ENCODE results near the gene SLC38A3. TPM values are rescaled to one million over a fixed set of nuclear protein-coding genes. Genes with fewer than 3 reads are reported as not detected.

The SLC38A3 gene
- total RNA-seq, 4 donors from 2014 or later, result not detected

DNA sequence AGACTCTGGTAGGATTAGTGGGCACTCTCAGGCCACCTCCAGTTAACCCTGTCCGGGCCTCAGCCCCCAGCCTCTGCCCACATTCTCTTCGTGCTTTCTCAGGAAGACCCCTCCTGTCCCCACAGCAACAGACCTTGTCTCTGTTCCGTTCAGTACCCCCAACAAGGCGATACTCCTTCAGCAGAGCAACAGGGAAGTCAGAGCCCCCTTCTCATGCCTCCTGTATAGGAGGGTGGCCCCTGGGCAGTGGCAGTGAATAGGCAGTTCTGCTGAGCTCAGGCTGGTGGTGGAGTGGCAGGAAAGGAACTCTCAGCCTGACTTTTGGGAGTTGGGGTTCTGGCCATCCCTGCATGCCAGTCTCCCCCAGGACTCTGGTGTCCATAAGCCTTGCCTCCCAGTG lies 64.4 kb downstream of the SLC38A3 start:
- TF ChIP-seq POLR2A (IDR thresholded peaks at IDR 0.05), result no peak
- TF ChIP-seq, protein P1, sequence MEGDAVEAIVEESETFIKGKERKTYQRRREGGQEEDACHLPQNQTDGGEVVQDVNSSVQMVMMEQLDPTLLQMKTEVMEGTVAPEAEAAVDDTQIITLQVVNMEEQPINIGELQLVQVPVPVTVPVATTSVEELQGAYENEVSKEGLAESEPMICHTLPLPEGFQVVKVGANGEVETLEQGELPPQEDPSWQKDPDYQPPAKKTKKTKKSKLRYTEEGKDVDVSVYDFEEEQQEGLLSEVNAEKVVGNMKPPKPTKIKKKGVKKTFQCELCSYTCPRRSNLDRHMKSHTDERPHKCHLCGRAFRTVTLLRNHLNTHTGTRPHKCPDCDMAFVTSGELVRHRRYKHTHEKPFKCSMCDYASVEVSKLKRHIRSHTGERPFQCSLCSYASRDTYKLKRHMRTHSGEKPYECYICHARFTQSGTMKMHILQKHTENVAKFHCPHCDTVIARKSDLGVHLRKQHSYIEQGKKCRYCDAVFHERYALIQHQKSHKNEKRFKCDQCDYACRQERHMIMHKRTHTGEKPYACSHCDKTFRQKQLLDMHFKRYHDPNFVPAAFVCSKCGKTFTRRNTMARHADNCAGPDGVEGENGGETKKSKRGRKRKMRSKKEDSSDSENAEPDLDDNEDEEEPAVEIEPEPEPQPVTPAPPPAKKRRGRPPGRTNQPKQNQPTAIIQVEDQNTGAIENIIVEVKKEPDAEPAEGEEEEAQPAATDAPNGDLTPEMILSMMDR (IDR thresholded peaks at IDR 0.05), result no peak
- 43 to 45% methylated on average over 3 to 4 of the region's 4 CpGs for whole genome bisulfite sequencing, 2 donors
- intact Hi-C loops (cut with DNase I), result no loop called here
- Histone ChIP-seq H3K4me3 (peak overlapping the region in 3 of 4 donors; percentile 16 to 59 (median 31)), H3K9me3 (no peaks in the 10 kb centered on the region), H3K27ac (peak overlapping the region; percentile 50 to 90 (median 84)), H3K36me3 (no peaks in the 10 kb centered on the region), H3K4me1 (peaks cover 22 to 95% (median 69%) of the 10 kb centered on the region in 3 donors), H3K27me3 (peaks cover 0 to 13% (median 2%) of the 10 kb centered on the region in 4 donors)
- DNase-seq, result no peak

DNA sequence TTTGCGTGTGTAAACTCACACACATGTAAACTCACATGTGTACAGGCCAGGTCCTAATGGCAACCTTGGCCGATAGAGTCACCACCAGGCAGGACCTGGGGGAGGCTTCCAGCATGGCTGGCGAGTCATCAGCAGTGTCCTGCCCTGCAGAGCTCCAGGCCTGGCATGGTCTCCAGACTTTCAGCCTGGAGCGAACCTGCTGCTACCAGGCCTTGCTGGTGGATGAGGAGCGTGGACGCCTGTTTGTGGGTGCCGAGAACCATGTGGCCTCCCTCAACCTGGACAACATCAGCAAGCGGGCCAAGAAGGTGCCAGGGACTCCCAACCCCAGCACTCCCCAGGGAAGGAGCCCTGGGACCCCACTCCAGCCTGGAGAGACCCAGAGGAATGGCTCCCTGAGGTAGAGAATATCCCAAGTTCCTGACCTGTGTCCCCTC lies 64.9 kb downstream of the SLC38A3 start:
- Histone ChIP-seq H3K27me3 (peaks cover 0 to 18% (median 2%) of the 10 kb centered on the region in 4 donors), H3K36me3 (no peaks in the 10 kb centered on the region), H3K27ac (peak overlapping the region; percentile 50 to 90 (median 84)), H3K4me1 (peaks cover 22 to 95% (median 67%) of the 10 kb centered on the region in 3 donors), H3K9me3 (no peaks in the 10 kb centered on the region), H3K4me3 (peak overlapping the region in 3 of 4 donors; percentile 16 to 59 (median 31))
- intact Hi-C loops (cut with DNase I), result loop anchor here (5.0 to 10.0 kb wide), 2 partner anchors 55 to 78 kb away; partner anchors contain the start of genes GNAT1, HYAL2 and TUSC2
- no peak for TF ChIP-seq POLR2A (IDR thresholded peaks at IDR 0.05)
- TF ChIP-seq, protein P1 (IDR thresholded peaks at IDR 0.05), result no peak
- 80 to 92% methylated on average over 1 to 5 of the region's 8 CpGs for WGBS, 2 donors
- no peak for DNase-seq

DNA sequence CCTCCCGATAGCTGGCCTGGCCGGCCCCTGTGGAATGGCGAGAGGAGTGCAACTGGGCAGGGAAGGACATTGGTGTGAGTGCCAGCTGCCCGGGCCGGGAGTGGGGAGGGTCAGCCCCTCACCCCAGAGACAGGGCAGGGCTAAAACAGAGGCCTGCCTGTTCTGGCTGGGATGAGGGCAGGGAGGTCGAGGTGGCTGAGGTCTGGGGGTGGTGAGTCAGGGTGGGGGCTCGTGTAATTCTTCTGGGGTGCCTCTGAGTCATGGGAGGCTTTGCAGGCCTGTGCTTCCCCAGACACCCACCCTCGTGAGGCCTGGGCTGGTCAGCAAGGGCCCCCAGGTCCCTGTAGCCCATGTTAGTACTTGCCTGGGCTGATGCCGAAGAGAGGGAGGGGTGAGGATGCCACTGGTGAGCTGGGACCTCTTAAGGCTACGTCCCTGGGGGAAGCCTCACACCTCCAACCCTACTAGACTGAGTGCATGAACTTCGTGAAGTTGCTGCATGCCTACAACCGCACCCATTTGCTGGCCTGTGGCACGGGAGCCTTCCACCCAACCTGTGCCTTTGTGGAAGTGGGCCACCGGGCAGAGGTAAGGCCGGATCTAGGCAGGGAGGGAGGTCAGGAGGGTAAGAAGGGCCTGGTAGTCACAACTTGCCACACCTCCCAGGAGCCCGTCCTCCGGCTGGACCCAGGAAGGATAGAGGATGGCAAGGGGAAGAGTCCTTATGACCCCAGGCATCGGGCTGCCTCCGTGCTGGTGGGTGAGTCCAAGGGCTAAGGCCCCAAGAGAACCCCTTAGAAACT lies 65.6 kb downstream of the SLC38A3 start:
- TF ChIP-seq POLR2A (IDR thresholded peaks at IDR 0.05), result no peak
- TF ChIP-seq, protein P1 (IDR thresholded peaks at IDR 0.05), result no peak
- no peak overlapping the region for H3K4me3 ChIP-seq
- H3K27me3 ChIP-seq, result peaks cover 0 to 25% (median 3%) of the 10 kb centered on the region in 4 donors
- intact Hi-C loops (cut with DNase I), result loop anchor here (5.0 to 10.0 kb wide), 2 partner anchors 54 to 78 kb away; partner anchors contain the start of genes GNAT1, HYAL2 and TUSC2
- peak overlapping the region in 3 of 4 donors; percentile 19 to 90 (median 88) for H3K27ac ChIP-seq
- H3K36me3 ChIP-seq, result no peaks in the 10 kb centered on the region
- no peak for DNase-seq
- H3K9me3 ChIP-seq, result no peaks in the 10 kb centered on the region
- H3K4me1 ChIP-seq, result peaks cover 22 to 95% (median 64%) of the 10 kb centered on the region in 3 donors
- 84 to 93% methylated on average over 9 of the region's 19 CpGs for WGBS, 2 donors

Small RNA genes within 50 kb of the gene (small RNA-seq; reads per million reads assigned to genes)
- gene MIR566, result 0 reads per million in 4 donors
- gene MIR5787, result 0 to 0.07 (median 0) reads per million in 4 donors

Other genes with a start within 250 kb of the SLC38A3 start
- gene RBM5, start 116.4 kb upstream of the SLC38A3 start, total RNA-seq, result 100 to 1,000 TPM in 2 of 4 donors, 10 to 100 TPM in 2; 60.1 to 197 (median 107) TPM
- gene SEMA3F, start 49.9 kb upstream of the SLC38A3 start, total RNA-seq, result 100 to 1,000 TPM in 3 of 4 donors, 10 to 100 TPM in 1; 56.8 to 146 (median 109) TPM
- not detected for gene GNAT1, start 13.7 kb upstream of the SLC38A3 start, total RNA-seq
- 100 to 1,000 TPM in 2 of 4 donors, 10 to 100 TPM in 2; 39.8 to 122 (median 76.5) TPM for gene GNAI2, start 30.9 kb downstream of the SLC38A3 start, total RNA-seq
- 1 to 10 TPM in 3 of 4 donors, under 1 TPM in 1; 0.70 to 8.2 (median 2.4) TPM for gene SEMA3B, start 63.9 kb downstream of the SLC38A3 start, total RNA-seq
- not detected for gene LSMEM2, start 73.8 kb downstream of the SLC38A3 start, total RNA-seq
- 100 to 1,000 TPM in 1 of 4 donors, 10 to 100 TPM in 3; 49.0 to 100 (median 72.9) TPM for gene IFRD2, start 87.2 kb downstream of the SLC38A3 start, total RNA-seq
- gene HYAL3, start 94.1 kb downstream of the SLC38A3 start, total RNA-seq, result 1 to 10 TPM; 5.3 to 7.9 (median 5.8) TPM
- 10 to 100 TPM in 1 of 4 donors, 1 to 10 TPM in 3; 6.0 to 16.2 (median 7.7) TPM for gene NAA80, start 94.1 kb downstream of the SLC38A3 start, total RNA-seq
- gene HYAL1, start 98.3 kb downstream of the SLC38A3 start, total RNA-seq, result 1 to 10 TPM; 1.8 to 8.9 (median 4.8) TPM
- 10 to 100 TPM; 36.7 to 68.9 (median 51.5) TPM for gene HYAL2, start 117.5 kb downstream of the SLC38A3 start, total RNA-seq
- gene TUSC2, start 123.0 kb downstream of the SLC38A3 start, total RNA-seq, result 10 to 100 TPM; 16.0 to 42.9 (median 27.4) TPM
- 10 to 100 TPM; 11.9 to 31.7 (median 24.9) TPM for gene RASSF1, start 135.6 kb downstream of the SLC38A3 start, total RNA-seq
- gene ZMYND10, start 140.5 kb downstream of the SLC38A3 start, total RNA-seq, result 1 to 10 TPM in 1 of 4 donors, not detected in 3; 1.1 TPM
- gene NPRL2, start 145.5 kb downstream of the SLC38A3 start, total RNA-seq, result 10 to 100 TPM; 10.4 to 21.2 (median 16.1) TPM
- gene CYB561D2, start 145.6 kb downstream of the SLC38A3 start, total RNA-seq, result 10 to 100 TPM; 18.1 to 21.9 (median 20.5) TPM
- 10 to 100 TPM; 24.2 to 41.6 (median 30.6) TPM for gene TMEM115, start 154.2 kb downstream of the SLC38A3 start, total RNA-seq

Measured in esophagus squamous epithelium (tissue), 5 donors.